ENCODE results near the gene RFT1. TPM values are rescaled to one million over a fixed set of nuclear protein-coding genes. Genes with fewer than 3 reads are reported as not detected.

The RFT1 gene
- total RNA-seq, 1 donor from 2014 or later = 17.2 TPM

GRCh38 chr3:53083949-53084309 lies 46.3 kb downstream of the RFT1 start:
- H2AFZ ChIP-seq (replicated peaks) = no peak overlapping the region
- no peak overlapping the region for H3K4me3 ChIP-seq
- Mint-ChIP-seq H3K4me1 (peaks cover 13% of the 10 kb centered on the region), H3K27me3 (ENCODE audit: insufficient read depth, low read depth) (peaks cover 3% of the 10 kb centered on the region), H3K27ac (peak overlapping the region; percentile 8), H3K36me3 (no peaks in the 10 kb centered on the region), H3K4me3 (no peak overlapping the region), H3K9me3 (no peaks in the 10 kb centered on the region)
- H3K9me3 ChIP-seq (ENCODE audit: low read depth) = no peaks in the 10 kb centered on the region
- no peak for DNase-seq (ENCODE audit: low spot score)
- H4K20me1 ChIP-seq (ENCODE audit: low read depth) = no peaks in the 10 kb centered on the region
- H3K4me1 ChIP-seq = no peaks in the 10 kb centered on the region
- TF ChIP-seq CTCF (IDR thresholded peaks at IDR 0.05) (no peak), EZH2 (IDR thresholded peaks at IDR 0.05) (no peak), EZH2phosphoT487 (IDR thresholded peaks at IDR 0.05) (no peak)
- H3K9ac ChIP-seq = no peak overlapping the region
- H3K4me2 ChIP-seq = no peak overlapping the region
- H3F3A ChIP-seq (ENCODE audit: low read depth) = no peaks in the 10 kb centered on the region
- no peaks in the 10 kb centered on the region for H3K36me3 ChIP-seq
- no peaks in the 10 kb centered on the region for H3K79me2 ChIP-seq (ENCODE audit: low read depth)
- no peak overlapping the region for H3K27ac ChIP-seq
- no peaks in the 10 kb centered on the region for H3K27me3 ChIP-seq

DNA sequence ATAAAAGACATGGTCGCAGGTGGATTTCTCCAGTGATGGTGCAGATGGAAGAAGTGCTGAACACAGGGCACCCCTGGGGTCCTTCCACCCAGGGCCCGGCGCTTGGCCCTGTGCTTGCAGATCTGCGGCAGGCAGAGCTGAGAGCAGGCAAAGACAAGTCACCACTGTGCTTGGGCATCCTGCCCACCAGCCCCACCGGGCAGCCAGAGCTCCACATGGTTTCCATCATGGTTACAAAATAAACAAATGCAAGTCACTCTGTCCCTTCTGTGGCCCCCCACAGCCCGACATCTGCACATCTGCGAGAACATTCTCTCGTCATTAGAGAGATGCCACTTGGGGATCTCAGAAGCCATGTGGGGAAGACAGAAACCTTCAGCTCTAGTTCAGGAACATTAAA lies 46.7 kb downstream of the RFT1 start:
- Histone ChIP-seq H3K27ac (no peak overlapping the region), H3F3A (ENCODE audit: low read depth) (no peaks in the 10 kb centered on the region), H3K9me3 (ENCODE audit: low read depth) (no peaks in the 10 kb centered on the region), H4K20me1 (ENCODE audit: low read depth) (no peaks in the 10 kb centered on the region), H3K9ac (no peak overlapping the region), H3K4me2 (no peak overlapping the region), H3K79me2 (ENCODE audit: low read depth) (no peaks in the 10 kb centered on the region), H3K36me3 (no peaks in the 10 kb centered on the region), H2AFZ (replicated peaks) (no peak overlapping the region), H3K4me1 (no peaks in the 10 kb centered on the region), H3K4me3 (no peak overlapping the region), H3K27me3 (no peaks in the 10 kb centered on the region)
- Mint-ChIP-seq H3K9me3 (no peaks in the 10 kb centered on the region), H3K4me1 (peaks cover 13% of the 10 kb centered on the region), H3K36me3 (no peaks in the 10 kb centered on the region), H3K27me3 (ENCODE audit: insufficient read depth, low read depth) (peaks cover 3% of the 10 kb centered on the region), H3K27ac (peak overlapping the region; percentile 8), H3K4me3 (no peak overlapping the region)
- no peak for DNase-seq (ENCODE audit: low spot score)
- no peak for TF ChIP-seq CTCF (IDR thresholded peaks at IDR 0.05)

GRCh38 chr3:53082736-53083135 lies 47.5 kb downstream of the RFT1 start:
- no peaks in the 10 kb centered on the region for H3F3A ChIP-seq (ENCODE audit: low read depth)

More at GRCh38 chr3:53082736-53083135, 47.5 kb downstream of the RFT1 start:
- Histone ChIP-seq H2AFZ (replicated peaks) (no peak overlapping the region), H3K36me3 (no peaks in the 10 kb centered on the region), H3K27ac (no peak overlapping the region), H3K79me2 (ENCODE audit: low read depth) (no peaks in the 10 kb centered on the region), H3K9ac (no peak overlapping the region), H3K9me3 (ENCODE audit: low read depth) (no peaks in the 10 kb centered on the region), H4K20me1 (ENCODE audit: low read depth) (no peaks in the 10 kb centered on the region), H3K27me3 (no peaks in the 10 kb centered on the region), H3K4me3 (no peak overlapping the region), H3K4me1 (no peaks in the 10 kb centered on the region), H3K4me2 (no peak overlapping the region)
- H3K4me1 Mint-ChIP-seq = peaks cover 13% of the 10 kb centered on the region
- H3K4me3 Mint-ChIP-seq = no peak overlapping the region
- H3K27me3 Mint-ChIP-seq (ENCODE audit: insufficient read depth, low read depth) = peaks cover 3% of the 10 kb centered on the region
- no peaks in the 10 kb centered on the region for H3K9me3 Mint-ChIP-seq
- TF ChIP-seq EZH2phosphoT487 (IDR thresholded peaks at IDR 0.05) = no peak
- TF ChIP-seq EZH2 (IDR thresholded peaks at IDR 0.05) = no peak
- TF ChIP-seq CTCF (IDR thresholded peaks at IDR 0.05) = no peak
- no peak overlapping the region for H3K27ac Mint-ChIP-seq
- no peaks in the 10 kb centered on the region for H3K36me3 Mint-ChIP-seq
- no peak for DNase-seq (ENCODE audit: low spot score)

Data from neural progenitor cell (in vitro differentiated cells).